Ecto neural progenitor cell (in vitro differentiated cells): ENCODE data around the gene CXADR.

Experiments used
- DNase-seq: peaks from one replicate; pipeline ENCODE4 v3.0.0-alpha.2; 2018; ENCODE audit warnings: low spot score

Gene CXADR

DNA sequence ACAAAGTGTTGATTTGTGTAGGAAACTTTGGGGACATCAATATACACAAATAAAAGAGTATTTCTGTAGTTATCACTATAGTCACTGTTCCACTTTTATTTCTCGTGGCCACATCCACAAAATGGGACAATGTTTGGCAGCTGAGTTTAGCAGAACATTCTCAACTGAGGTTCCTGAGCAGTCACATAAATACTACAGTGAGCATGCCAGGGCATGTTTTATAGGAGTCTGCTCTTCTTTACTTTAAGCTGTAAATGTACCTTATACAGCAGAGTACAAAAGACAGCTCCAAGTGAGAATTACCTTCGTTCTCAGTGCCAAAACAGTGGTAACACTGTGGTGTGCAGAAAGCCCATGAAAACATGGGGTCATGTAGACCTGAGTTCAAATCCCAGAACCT is 94.8 kb downstream of the CXADR start:
- no peak for DNase-seq

DNA sequence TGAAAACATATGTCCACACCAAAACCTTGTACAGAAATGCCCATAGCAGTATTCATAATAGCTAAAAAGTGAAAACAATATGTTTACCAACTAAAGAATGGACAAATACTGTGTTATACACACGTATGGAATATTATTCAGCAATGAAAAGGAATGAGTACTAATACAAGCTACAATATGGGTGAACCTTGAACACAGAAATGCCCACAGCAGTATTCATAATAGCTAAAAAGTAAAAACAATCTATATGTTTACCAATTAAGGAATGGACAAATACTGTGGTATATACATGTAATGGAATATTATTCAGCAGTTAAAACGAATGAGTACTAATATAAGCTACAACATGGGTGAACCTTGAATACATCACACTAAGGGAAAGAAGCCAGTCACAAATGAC is 96.8 kb downstream of the CXADR start:
- no peak for DNase-seq

DNA sequence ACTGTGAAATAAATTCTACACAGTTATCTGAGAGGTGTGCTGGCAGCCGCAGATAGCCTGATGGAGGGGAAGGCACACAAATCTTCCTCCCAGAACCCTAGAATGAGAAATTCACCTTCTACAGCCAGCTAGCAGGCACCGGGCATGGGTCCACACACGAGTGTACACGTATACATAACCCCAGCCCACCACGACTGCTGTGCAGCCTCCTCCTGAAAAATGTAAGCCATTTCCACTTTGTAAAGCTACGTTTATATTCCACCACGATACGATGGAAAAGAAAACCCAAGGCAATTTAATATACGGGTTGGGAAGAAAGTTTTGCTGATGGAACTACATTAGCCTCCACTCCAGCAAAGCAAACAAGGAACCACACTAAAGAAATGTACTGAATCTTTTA is 98.1 kb downstream of the CXADR start:
- DNase-seq = no peak

DNA sequence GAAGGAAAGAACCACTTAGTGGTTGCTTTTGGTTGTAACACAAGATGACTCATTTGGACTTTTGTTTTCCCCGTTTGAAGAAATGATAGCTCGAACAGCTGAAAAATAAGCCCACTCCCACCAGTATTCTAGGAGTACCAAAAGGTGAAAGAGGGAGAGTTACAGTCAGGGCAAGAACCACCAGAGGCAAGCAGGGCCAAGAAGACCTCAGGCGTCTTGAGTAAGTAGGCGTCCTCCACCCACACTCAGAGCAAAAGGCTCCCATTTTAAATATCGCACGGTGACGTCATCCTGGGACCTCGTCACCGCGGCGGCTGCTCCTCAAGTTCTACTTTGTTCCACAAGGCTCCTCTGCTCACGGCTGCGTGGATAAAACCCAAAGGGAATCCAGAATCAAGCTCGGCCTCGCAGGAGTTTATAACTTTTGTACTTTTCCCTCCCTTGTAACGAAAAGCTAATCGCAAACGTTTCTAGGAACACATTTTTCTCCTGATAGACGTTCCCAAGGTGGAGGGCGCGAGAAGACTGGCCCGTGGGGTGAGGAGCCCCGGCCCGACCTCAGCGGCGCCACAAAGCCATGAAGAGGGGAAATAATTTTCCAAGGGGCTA is 98.7 kb downstream of the CXADR start:
- peak; percentile 72 for DNase-seq

DNA sequence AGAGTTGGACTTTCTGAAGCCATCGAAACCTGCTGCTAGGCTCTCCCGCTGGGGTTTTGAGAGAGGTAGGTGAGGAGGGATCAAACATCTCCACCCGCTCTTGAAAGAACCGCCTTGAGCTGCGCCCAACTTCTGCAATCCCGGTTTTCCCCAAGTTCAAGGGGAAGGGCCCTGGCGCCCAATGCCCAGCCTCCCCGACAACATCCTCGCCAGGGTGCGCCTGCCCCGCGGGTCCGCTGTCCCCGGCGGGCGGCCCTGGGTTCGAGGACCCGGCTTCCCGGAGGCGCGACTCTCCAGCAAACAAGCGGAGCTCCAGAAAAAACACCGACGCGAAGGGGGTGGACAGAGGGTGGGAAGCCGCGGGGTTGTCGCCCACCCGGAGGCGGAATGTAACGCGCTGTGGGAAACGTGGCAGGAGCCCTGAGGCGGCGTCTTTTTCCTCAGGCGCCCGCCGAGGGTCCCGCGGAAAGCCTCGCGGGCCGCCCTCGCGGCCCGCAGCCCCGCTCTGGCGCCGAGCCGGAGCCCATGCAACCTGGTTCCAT is 99.3 kb downstream of the CXADR start:
- no peak for DNase-seq

DNA sequence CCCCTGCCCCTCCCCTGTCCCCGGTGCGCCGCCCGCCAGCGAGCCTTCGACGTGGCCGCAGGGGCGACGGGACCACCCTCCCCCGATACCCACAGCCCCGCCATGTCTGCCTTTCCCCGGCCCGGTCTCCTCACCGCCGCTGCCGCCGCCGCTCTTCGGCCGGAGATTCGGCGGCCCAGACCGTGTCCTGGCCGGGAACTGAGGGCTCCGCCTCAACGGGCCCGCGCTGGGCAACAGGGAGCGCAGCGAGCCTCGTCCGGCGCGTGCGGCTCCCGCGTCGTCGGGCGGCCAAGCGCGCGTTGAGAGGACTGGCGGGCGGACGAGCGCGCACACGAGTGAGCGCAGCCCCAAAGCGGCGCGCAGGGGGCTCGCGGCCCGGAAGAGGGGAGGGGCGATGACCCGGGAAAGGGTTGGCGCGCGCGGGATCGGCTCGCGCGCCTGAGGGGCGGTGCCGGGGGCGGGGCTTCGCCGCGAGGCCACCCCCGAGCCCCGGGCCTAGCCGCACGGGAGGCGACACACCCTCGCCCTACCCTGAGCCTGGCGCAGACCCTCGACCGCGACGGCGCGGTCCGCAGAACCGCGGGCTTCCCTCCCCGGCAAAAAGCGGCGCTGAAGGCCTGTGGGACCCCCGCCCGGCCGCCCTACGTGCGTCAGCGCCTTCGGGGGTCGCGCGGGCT is 99.9 kb downstream of the CXADR start, which contains the start of gene BTG3:
BTG3 (minus strand) TSS at position 337 of the 677 bp plus-strand sequence. CDS start 3,757 bp downstream, outside the sequence.
- peak; percentile 83 for DNase-seq

DNA sequence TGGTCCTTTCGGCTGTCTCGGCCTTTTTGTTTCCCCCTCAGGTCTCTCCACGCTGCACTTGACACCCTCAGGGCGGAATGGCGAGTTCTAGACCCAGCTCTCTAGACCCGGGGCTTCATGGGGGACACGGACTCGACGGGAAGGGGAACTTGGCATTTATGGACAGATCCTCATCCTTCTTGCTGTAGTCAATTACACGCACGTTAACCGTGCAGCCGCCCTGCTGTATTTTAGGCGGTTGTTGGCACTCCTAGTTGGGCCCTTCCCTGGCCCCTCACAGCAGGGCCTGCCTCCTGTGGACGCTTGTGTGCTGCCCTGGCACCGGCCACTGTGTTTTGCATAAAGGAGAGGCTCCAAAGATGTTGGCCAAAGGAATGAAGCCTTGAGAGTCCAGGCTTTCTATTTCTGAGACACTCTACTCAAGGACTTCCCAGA is 100.4 kb downstream of the CXADR start:
- DNase-seq = no peak

DNA sequence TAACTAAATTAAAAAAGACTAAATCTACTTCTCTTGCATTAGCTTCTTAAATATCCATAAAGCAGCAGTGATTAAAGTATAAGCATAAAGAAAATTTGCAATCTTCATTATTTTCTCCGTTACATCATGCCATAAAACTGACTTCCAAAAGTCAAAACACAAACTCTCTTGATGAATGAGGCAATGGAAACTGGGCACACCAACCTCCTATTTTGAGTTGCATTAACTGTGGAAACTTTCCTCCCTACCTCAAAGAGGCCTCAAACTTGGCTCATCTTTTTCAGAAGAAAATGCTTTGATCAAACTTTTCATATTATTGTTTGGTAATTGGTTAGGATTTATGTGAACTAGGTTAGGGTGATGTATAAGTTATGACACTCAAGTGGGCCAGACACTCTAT is 104.0 kb downstream of the CXADR start:
- no peak for DNase-seq

DNA sequence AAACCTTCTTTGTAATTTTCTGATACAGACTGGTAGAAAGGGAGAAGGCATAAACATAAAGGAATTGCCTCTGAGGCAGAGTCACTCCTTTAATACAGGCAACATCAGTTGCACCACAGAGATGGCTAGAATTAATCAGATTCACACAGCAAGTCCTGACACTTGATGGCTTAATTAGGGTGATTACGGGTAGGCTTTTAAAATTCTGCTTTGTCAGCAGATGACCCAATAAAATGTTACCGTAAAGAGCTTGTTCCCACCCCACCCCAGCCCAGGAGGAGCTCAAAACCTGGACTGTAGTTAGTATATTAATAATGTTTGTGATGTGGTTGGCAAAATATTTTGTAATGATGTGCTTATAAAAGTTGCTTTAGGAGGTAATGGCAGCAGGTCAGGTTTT is 109.2 kb downstream of the CXADR start:
- DNase-seq = no peak

DNA sequence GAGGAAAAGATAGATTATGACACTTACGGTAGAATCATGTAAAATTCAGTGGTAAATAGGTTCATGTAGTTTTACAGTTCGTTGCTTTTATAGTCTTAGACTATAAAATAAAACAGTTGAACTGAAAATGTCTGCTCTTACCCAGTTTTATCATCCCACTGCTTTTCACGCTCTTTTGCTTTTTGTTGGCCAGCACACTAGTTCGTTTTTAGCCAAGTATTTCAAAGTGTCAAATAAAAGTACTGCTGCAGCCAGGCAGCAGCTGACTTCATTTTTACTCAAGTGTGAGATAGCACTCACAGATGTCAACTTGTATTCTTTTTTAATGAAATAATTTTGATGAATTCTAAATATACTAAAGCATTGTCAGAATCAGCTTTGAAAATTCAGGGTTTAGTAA is 118.4 kb downstream of the CXADR start:
- DNase-seq = no peak

DNA sequence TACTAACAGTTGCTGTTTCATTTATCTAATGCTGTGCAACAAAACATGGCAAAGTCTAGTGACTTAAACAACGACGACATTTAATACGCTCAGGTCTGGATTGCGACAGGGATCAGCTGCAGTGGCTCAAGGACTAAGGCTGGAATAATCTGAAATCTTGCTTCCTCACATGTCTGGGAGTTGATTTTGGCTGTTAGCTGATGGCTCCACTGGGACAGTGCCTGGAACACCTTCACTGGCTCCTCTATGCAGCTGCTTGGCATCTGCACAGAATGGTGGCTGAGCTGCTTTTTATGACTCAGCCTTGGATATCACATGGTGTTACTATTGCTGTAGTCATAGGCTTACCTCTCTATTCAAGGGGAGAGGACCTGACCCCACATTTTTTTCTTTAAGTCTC is 123.9 kb downstream of the CXADR start:
- no peak for DNase-seq

DNA sequence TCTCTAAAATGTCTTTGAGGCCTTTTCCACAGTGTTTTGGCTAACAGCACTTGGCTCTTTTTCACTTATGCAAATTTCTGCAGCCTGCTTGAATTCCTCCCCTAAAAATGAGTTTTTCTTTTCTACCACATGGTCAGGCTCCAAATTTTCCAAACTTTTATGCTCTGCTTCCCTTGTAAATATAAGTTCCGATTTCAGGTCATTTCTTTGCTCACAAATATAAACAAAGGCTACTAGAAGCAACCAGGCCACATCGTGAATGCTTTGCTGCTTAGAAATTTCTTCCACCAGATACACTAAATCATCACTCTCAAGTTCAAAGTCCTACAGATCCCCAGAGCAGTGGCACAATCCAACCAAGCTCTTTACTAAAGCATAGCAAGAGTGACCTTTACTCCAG is 128.0 kb downstream of the CXADR start:
- DNase-seq = no peak
